GM12891 (cell line): ENCODE results near the gene RBFOX1.

Experiments used
- POLR2A ChIP-seq: IDR thresholded peaks from 2 replicates; pipeline ENCODE4 v1.6.1; 2011; ENCODE audit warnings: low read depth, low read length, control low read depth
- POLR2AphosphoS5 ChIP-seq: IDR thresholded peaks from 2 replicates; pipeline ENCODE4 v1.6.1; 2011; ENCODE audit warnings: low read depth, low read length, control low read depth
- POU2F2 ChIP-seq: IDR thresholded peaks from 2 replicates; pipeline ENCODE4 v1.6.1; 2011; ENCODE audit warnings: low read depth, mild to moderate bottlenecking, control low read depth, low read length, moderate library complexity
- SPI1 ChIP-seq: IDR thresholded peaks from 2 replicates; pipeline ENCODE4 v1.6.1; 2011; ENCODE audit warnings: low read depth, low read length, control low read depth
- TAF1 ChIP-seq: IDR thresholded peaks from 2 replicates; pipeline ENCODE4 v1.6.1; 2011; ENCODE audit warnings: low read depth, low read length, control low read depth

- no peak for TF ChIP-seq POLR2AphosphoS5
- no peak for TF ChIP-seq TAF1
- no peak for TF ChIP-seq POLR2A
- no peak for TF ChIP-seq POU2F2
- no peak for TF ChIP-seq SPI1
Observed at GRCh38 chr16:7378024-7378695, 45.5 kb downstream of the RBFOX1 start.
